GM12872 (cell line): Measurements from ENCODE around the gene POSTN.

Experiments
- TF ChIP-seq, protein P1 (sequence below): IDR thresholded peaks from 3 replicates; pipeline ENCODE4 v1.5.1; 2011; ENCODE audit warnings: low read depth, mild to moderate bottlenecking, low read length, moderate library complexity; ENCODE audit not compliant: insufficient read depth

Gene POSTN

GRCh38 chr13:37534181-37534580 is 64.4 kb downstream of the POSTN start:
- TF ChIP-seq, protein P1, sequence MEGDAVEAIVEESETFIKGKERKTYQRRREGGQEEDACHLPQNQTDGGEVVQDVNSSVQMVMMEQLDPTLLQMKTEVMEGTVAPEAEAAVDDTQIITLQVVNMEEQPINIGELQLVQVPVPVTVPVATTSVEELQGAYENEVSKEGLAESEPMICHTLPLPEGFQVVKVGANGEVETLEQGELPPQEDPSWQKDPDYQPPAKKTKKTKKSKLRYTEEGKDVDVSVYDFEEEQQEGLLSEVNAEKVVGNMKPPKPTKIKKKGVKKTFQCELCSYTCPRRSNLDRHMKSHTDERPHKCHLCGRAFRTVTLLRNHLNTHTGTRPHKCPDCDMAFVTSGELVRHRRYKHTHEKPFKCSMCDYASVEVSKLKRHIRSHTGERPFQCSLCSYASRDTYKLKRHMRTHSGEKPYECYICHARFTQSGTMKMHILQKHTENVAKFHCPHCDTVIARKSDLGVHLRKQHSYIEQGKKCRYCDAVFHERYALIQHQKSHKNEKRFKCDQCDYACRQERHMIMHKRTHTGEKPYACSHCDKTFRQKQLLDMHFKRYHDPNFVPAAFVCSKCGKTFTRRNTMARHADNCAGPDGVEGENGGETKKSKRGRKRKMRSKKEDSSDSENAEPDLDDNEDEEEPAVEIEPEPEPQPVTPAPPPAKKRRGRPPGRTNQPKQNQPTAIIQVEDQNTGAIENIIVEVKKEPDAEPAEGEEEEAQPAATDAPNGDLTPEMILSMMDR: no peak

DNA sequence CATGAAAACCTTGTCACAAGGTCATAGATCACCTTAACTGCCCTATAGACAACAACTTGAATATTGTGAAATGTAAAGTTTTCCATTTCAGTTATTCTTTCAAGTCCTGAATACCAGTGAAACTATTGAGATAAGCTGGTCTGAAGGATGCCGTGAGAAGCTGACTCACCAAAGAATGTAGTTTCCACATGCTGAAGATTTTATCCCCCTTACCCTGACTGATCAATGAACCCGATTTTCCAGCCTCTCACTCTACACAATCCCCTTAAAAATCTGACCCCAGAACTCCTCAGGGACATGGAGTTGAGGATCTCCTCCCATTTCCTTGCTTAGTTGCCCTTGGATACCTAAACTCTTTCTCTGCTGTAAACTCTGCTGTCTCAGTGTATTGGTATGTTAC is 67.5 kb downstream of the POSTN start:
- TF ChIP-seq, protein P1: no peak

GRCh38 chr13:37529751-37530385 is 68.7 kb downstream of the POSTN start:
- TF ChIP-seq, protein P1: no peak

DNA sequence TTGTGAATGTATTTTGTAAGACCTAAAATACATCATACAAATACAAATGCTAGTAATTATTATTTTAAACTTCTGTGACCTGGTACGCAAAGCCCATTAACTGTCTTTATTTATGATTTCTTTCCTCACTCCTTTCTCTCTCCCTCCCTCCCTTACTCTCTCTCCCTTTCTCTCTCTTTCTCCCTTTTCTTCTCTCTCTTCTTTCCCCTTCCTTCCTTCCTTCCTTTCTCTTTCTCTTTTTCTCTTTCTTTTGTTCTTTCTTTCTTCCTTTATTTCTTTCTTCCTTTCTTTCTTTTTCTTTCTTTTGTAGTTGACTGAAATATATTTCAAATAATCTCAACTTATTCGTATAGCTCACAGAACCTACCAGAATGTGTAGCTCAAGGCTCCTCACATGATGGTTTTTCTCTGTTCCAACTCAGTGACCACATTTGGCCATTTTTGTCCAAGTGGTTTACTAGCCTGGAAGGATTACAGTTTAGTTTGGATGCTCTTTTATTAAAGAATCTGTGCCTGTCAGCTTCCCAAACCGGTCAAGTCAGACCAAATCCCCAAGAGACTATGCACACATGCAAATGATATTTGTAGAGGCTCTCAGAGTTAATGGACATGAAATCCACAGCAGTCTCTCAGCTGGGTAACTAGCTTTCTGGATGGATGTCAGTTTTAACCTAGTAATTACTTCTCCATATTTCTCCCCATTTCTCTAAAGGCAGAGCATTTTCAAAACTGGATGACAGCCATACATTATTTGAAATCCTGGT is 71.7 kb downstream of the POSTN start:
- TF ChIP-seq, protein P1: no peak

DNA sequence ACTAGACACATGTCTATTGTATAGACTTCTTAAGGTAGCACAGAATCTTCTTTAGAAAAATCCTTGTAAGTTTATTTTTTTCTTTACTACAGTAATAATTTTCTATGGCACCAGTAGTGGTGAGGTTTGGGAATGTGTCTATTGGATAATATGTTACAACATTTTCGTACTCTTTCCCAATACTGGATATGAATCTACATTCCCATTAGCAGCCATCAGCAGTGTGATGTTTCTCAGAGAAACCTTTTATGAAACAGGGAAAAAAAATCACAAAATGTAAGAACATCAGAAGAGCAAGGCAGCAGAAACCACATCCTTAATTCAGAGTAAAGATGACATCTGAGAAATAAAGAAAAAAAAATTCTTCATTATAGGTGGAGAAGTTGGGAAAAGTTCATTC is 83.3 kb downstream of the POSTN start:
- TF ChIP-seq, protein P1: no peak
